ENCODE measurements around the gene SIRT7. TPM values are rescaled to one million over a fixed set of nuclear protein-coding genes. Genes with fewer than 3 reads are reported as not detected.

SIRT7 gene
- total and polyA plus RNA-seq, 2 donors (not counting 3 experiments of a cell fraction or from before 2014, with no cell fraction given), result 11.6 to 28.8 TPM

DNA sequence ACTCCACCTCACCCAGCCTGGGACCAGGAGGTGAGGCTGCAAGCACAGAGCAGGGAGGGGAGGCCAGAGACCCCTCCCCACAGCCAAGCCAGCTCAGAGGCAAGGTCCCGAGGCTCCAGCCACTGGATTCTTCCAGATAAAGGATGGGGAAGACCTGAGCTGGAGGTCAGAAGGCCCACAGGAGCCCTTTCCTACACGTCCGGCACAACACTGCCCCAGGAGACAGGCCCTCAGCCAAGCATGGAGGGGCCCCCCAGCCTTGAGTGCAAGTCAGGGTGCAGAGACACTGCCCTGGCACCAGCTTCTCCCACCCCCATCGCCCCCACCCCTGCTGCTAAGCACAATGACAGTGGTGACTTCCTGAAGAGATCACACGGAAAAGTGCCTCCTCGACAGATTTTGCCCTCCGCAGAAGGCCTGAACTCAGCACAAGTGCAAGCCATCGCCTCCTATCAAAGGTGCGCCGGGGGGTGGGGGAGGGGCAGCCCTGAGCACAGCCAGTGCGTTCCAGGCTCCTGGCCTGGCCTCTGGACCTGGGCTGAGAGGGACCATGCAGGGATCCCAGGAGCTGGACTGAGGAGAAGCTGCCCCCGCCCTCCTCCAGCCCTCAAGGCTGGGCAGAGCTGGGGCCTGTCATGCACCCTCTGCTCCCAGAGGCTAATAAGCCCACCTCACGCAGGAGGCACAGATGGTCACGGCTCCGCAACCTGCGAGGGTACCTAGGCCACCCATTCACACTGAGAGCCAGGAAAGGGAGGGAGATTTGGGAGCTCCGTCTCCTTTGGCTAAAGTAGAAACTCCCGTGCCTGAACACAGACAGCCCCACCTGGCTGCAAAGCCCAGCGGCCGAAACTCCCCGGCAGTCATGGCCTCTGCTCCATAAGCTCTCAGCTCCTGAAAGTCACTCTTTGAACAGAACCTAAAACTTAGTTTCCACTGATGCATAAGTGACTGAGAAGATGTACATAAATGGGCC lies 6.9 kb upstream of the SIRT7 start:
- ChIA-PET CTCF (no interaction called here), POLR2A (no interaction called here)
- Histone ChIP-seq H3K4me2 (ENCODE audit: insufficient read depth, low read length) (no peak overlapping the region), H2AFZ (ENCODE audit: low read depth, low read length) (no peak overlapping the region), H4K20me1 (replicated peaks; ENCODE audit: control insufficient read depth, extremely low read depth, insufficient read depth, low read length) (no peaks in the 10 kb centered on the region), H3K9me1 (replicated peaks; ENCODE audit: control insufficient read depth, extremely low read depth, insufficient read depth, low read length) (no peaks in the 10 kb centered on the region), H3K27me3 (ENCODE audit: control insufficient read depth in 2 of 2, insufficient read depth in 2 of 2, low read length in 2 of 2) (no peaks in the 10 kb centered on the region), H3K36me3 (ENCODE audit: control insufficient read depth in 2 of 2, extremely low read depth in 1 of 2, insufficient read depth in 2 of 2, low read length in 2 of 2) (peaks cover 0 to 19% of the 10 kb centered on the region in 2 experiments), H3K79me2 (ENCODE audit: control insufficient read depth, insufficient read depth, low read length) (peaks cover 68% of the 10 kb centered on the region), H3K4me3 (replicated peaks in 1 of 3; ENCODE audit: insufficient read depth in 1 of 3, low read depth in 1 of 3, low read length in 3 of 3) (no peak overlapping the region), H3K27ac (ENCODE audit: insufficient read depth, low read depth, low read length) (no peak overlapping the region), H3K9me3 (replicated peaks; ENCODE audit: control insufficient read depth, insufficient read depth, low read length) (no peaks in the 10 kb centered on the region), H3K9ac (replicated peaks; ENCODE audit: extremely low read depth, insufficient read depth, low read length) (no peak overlapping the region), H3K4me1 (ENCODE audit: control insufficient read depth, extremely low read depth, insufficient read depth, low read length) (peaks cover 17% of the 10 kb centered on the region)
- FAIRE-seq, result no peak
- intact Hi-C loops (cut with micrococcal nuclease), result loop anchor here (5.0 kb wide), 1 partner anchor 77 kb away; no protein-coding TSS in a partner anchor
- TF ChIP-seq EZH2 (IDR thresholded peaks at IDR 0.05; ENCODE audit: borderline replicate concordance, low read depth, low read length, severe bottlenecking) (no peak), GATA2 (IDR thresholded peaks at IDR 0.05; ENCODE audit: insufficient read depth, insufficient read length, low read depth, low read length) (no peak), POLR2AphosphoS5 (IDR thresholded peaks at IDR 0.05; ENCODE audit: insufficient read depth, low read depth, low read length) (no peak), MYC (IDR thresholded peaks at IDR 0.05; ENCODE audit: low read depth, low read length) (no peak), JUN (IDR thresholded peaks at IDR 0.05; ENCODE audit: borderline replicate concordance, insufficient read depth, insufficient read length, low read depth) (no peak), POLR2A (IDR thresholded peaks at IDR 0.05; ENCODE audit: low read depth, low read length) (no peak), FOS (IDR thresholded peaks at IDR 0.05; ENCODE audit: borderline replicate concordance, insufficient read depth, low read length) (no peak)
- TF ChIP-seq, protein P1, sequence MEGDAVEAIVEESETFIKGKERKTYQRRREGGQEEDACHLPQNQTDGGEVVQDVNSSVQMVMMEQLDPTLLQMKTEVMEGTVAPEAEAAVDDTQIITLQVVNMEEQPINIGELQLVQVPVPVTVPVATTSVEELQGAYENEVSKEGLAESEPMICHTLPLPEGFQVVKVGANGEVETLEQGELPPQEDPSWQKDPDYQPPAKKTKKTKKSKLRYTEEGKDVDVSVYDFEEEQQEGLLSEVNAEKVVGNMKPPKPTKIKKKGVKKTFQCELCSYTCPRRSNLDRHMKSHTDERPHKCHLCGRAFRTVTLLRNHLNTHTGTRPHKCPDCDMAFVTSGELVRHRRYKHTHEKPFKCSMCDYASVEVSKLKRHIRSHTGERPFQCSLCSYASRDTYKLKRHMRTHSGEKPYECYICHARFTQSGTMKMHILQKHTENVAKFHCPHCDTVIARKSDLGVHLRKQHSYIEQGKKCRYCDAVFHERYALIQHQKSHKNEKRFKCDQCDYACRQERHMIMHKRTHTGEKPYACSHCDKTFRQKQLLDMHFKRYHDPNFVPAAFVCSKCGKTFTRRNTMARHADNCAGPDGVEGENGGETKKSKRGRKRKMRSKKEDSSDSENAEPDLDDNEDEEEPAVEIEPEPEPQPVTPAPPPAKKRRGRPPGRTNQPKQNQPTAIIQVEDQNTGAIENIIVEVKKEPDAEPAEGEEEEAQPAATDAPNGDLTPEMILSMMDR (IDR thresholded peaks at IDR 0.05; ENCODE audit: extremely low read depth in 1 of 2, insufficient read depth in 1 of 2, low read depth in 1 of 2, low read length in 2 of 2), result no peak
- TF ChIP-seq, protein P2, sequence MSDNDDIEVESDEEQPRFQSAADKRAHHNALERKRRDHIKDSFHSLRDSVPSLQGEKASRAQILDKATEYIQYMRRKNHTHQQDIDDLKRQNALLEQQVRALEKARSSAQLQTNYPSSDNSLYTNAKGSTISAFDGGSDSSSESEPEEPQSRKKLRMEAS (IDR thresholded peaks at IDR 0.05; ENCODE audit: insufficient read depth, insufficient read length), result no peak
- DNase-seq (ENCODE audit: low read depth, low spot score), result no peak
- BruUV-seq (replicated peaks), result no TSS peak
- dilution Hi-C loops (cut with MboI; ENCODE audit: extremely low pct_ligation_motif_present, low sequenced_read_pairs), result no loop called here
